ENCODE results near the gene NTF4.
"Not testable (repeated sequence)": the region's sequence is repeated elsewhere in the genome, so short reads cannot be mapped to it uniquely, and the experiment has no call there.

DNA sequence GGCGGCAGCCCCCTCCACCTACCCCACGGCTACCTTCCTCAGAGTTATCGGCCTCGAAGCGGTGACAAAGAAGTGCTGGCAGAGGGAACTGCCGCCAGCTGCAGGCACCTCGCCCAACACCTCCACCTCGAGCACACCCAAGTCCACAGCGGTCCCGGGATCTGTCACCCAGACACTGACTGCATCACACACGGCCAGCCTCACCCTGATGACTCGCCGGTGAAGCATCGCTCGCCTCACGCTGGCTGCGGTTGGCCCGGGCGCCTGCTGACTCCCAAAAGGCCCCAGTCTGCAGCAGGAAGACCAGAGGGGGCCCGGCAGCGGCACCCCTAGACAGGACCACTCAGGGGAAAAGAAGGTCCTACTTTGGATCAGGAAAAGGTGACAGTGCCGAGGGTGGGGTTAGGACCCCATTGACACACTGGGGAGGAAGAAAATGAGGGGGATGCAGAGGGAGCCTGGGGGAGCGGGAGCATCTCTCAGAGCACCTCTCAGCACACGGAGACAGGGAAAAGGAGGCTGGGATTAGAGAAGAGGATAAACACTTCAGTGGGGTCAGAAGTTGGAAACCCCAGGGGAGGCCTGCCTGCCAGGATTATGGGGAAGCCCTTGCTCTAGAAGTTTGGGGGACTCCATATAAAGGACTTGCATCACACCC, 14.1 kb downstream of the NTF4 start:
- TF ChIP-seq, protein P1, sequence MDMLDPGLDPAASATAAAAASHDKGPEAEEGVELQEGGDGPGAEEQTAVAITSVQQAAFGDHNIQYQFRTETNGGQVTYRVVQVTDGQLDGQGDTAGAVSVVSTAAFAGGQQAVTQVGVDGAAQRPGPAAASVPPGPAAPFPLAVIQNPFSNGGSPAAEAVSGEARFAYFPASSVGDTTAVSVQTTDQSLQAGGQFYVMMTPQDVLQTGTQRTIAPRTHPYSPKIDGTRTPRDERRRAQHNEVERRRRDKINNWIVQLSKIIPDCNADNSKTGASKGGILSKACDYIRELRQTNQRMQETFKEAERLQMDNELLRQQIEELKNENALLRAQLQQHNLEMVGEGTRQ (IDR thresholded peaks at IDR 0.05; ENCODE audit: borderline replicate concordance, low read depth, low read length): not testable (repeated sequence)
- not testable (repeated sequence) for TF ChIP-seq RAD21 (IDR thresholded peaks at IDR 0.05; ENCODE audit: low read length); MXI1 (IDR thresholded peaks at IDR 0.05; ENCODE audit: low read depth, low read length); CTCF (IDR thresholded peaks at IDR 0.05); EZH2phosphoT487 (IDR thresholded peaks at IDR 0.05; ENCODE audit: borderline replicate concordance, low read depth); NRF1 (IDR thresholded peaks at IDR 0.05; ENCODE audit: low read depth, low read length); EP300 (IDR thresholded peaks at IDR 0.05; ENCODE audit: borderline replicate concordance in 1 of 2, low read depth in 1 of 2, low read length in 1 of 2); GABPA (IDR thresholded peaks at IDR 0.05; ENCODE audit: low read depth); SMC3 (IDR thresholded peaks at IDR 0.05; ENCODE audit: low read depth, low read length); YY1 (IDR thresholded peaks at IDR 0.05; ENCODE audit: low read depth); ELF1 (IDR thresholded peaks at IDR 0.05); POLR2AphosphoS5 (IDR thresholded peaks at IDR 0.05; ENCODE audit: low read depth, low read length)
- TF ChIP-seq, protein P2, sequence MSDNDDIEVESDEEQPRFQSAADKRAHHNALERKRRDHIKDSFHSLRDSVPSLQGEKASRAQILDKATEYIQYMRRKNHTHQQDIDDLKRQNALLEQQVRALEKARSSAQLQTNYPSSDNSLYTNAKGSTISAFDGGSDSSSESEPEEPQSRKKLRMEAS (IDR thresholded peaks at IDR 0.05; ENCODE audit: low read depth): not testable (repeated sequence)

Data from SK-N-SH (cell line).